Stomach smooth muscle (tissue), 2 donors: ENCODE measurements around the gene DPP4.
A peak's percentile ranks its signal among the peaks of the same experiment; 100 is the strongest.

Source experiments
- H3K27ac ChIP-seq: one replicate; pipeline ENCODE4 v1.7.0; 2013; ENCODE audit warnings: mild to moderate bottlenecking, low read length, inconsistent platforms
- H3K27me3 ChIP-seq, 2 donors: one replicate each; pipeline ENCODE4 v1.7.0; 2013; ENCODE audit warnings: low read length in 2 of 2; ENCODE audit not compliant: insufficient read depth in 2 of 2, control insufficient read depth in 1 of 2
- H3K36me3 ChIP-seq, 2 donors: one replicate each; pipeline ENCODE4 v1.7.0; 2013; ENCODE audit warnings: low read length in 2 of 2; ENCODE audit not compliant: control insufficient read depth in 2 of 2, insufficient read depth in 2 of 2
- H3K4me1 ChIP-seq: one replicate; pipeline ENCODE4 v1.7.0; 2013; ENCODE audit warnings: low read length; ENCODE audit not compliant: control insufficient read depth, insufficient read depth
- H3K4me3 ChIP-seq, 2 donors: one replicate each; pipeline ENCODE4 v1.7.0; 2013; ENCODE audit warnings: low read length in 2 of 2
- H3K9ac ChIP-seq, 2 donors: one replicate each; pipeline ENCODE4 v1.7.0; 2013; ENCODE audit warnings: low read length in 2 of 2, mild to moderate bottlenecking in 1 of 2
- H3K9me3 ChIP-seq, 2 donors: one replicate each; pipeline ENCODE4 v1.7.0; 2013; ENCODE audit warnings: low read length in 2 of 2; ENCODE audit not compliant: control insufficient read depth in 2 of 2
- donor health status: healthy.
- donor health status: Pancreatic carcinoma.

Gene DPP4

GRCh38 chr2:162073888-162074631 lies at the start of gene DPP4:
DPP4 (minus strand) TSS chr2:162074215; CDS start chr2:162073981, 234 bp downstream.
- Histone ChIP-seq H3K9ac (no peak within 1 kb of the TSS), H3K36me3 (no peaks in the 10 kb centered on the region), H3K4me1 (peaks cover 4% of the 10 kb centered on the region), H3K27me3 (peaks cover 14% of the 10 kb centered on the region in 2 donors), H3K9me3 (peaks cover 0 to 5% of the 10 kb centered on the region in 2 donors), H3K27ac (no peak within 1 kb of the TSS), H3K4me3 (peak within 1 kb of the TSS; percentile 41 to 66)

DNA sequence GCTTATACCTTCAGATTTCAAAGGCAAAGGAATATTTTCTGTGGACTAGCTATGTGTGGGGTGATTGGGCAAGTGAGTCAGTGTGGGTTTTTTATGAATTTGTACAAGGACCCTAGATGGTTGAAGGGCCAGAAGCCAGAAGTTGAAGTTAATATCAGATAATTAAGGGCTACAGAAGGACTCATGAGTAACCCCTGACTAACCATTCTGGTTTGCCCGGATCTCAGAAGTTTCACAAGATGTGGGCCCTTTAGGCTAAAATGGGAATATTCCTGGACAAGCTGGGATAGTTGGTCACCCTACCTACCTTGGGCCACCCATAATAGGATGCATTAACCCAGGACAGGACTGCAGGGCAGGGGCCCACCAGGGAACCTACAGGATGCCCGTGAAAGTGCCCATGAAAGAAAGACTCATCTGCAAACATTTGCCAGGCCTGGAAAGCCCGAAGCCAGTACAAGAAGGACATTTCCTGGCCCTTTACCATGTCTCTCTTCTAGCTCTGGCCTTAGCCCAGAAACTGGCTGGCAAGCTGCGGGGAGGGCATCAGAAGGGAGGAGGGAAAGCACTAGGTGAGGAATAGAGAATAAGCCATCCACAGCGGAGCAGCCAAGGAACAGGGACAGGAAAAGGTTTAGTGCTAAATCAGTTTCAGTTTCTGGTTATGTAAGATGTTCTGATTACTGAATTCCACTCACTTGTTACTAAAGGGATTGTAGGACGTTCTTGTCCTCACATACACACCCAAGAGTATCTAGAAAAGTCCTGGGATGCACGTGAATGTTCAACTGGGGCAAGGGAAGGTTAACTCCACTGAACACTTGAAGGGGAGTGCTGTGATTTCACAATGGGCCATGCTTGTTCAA lies 44.4 kb upstream of the DPP4 start:
- H3K36me3 ChIP-seq: no peaks in the 10 kb centered on the region
- H3K4me3 ChIP-seq: no peak overlapping the region
- H3K9me3 ChIP-seq: no peaks in the 10 kb centered on the region
- no peak overlapping the region for H3K9ac ChIP-seq
- H3K27me3 ChIP-seq: no peaks in the 10 kb centered on the region
- no peak overlapping the region for H3K27ac ChIP-seq
- H3K4me1 ChIP-seq: no peaks in the 10 kb centered on the region

DNA sequence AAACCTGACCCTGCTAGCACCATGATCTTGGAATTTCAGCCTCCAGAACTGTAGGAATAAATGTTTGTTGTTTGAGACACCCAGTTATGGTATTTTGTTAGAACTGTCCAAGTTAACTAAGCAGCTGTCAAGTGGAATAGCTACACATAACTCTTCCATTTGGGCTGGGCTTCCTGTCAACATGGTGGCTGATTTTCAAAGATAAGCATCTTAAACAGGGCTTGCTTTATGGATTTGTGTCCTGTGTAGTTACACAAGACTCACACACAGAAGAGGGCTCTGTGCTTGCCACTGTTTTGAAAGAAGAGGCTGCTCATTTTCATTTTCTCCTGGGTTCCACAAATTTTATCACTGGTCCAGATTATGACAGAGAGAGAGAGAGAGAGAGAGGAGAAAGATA lies 42.3 kb upstream of the DPP4 start:
- no peaks in the 10 kb centered on the region for H3K36me3 ChIP-seq
- no peaks in the 10 kb centered on the region for H3K9me3 ChIP-seq
- H3K9ac ChIP-seq: no peak overlapping the region
- no peak overlapping the region for H3K4me3 ChIP-seq
- H3K27me3 ChIP-seq: peaks cover 0 to 2% of the 10 kb centered on the region in 2 donors
- no peaks in the 10 kb centered on the region for H3K4me1 ChIP-seq
- no peak overlapping the region for H3K27ac ChIP-seq

GRCh38 chr2:162115076-162115475 lies 41.1 kb upstream of the DPP4 start:
- Histone ChIP-seq H3K36me3 (no peaks in the 10 kb centered on the region), H3K27me3 (peaks cover 0 to 2% of the 10 kb centered on the region in 2 donors), H3K9ac (no peak overlapping the region), H3K9me3 (no peaks in the 10 kb centered on the region), H3K27ac (no peak overlapping the region), H3K4me3 (no peak overlapping the region), H3K4me1 (no peaks in the 10 kb centered on the region)

- no peak overlapping the region for H3K4me3 ChIP-seq
- H3K27me3 ChIP-seq: peaks cover 0 to 2% of the 10 kb centered on the region in 2 donors
- H3K9ac ChIP-seq: no peak overlapping the region
- no peak overlapping the region for H3K27ac ChIP-seq
- no peaks in the 10 kb centered on the region for H3K4me1 ChIP-seq
- H3K36me3 ChIP-seq: no peaks in the 10 kb centered on the region
- no peaks in the 10 kb centered on the region for H3K9me3 ChIP-seq
Measured at GRCh38 chr2:162114271-162114670, 40.3 kb upstream of the DPP4 start.

GRCh38 chr2:162113776-162114168 lies 39.8 kb upstream of the DPP4 start:
- H3K9me3 ChIP-seq: no peaks in the 10 kb centered on the region
- no peak overlapping the region for H3K4me3 ChIP-seq
- H3K36me3 ChIP-seq: no peaks in the 10 kb centered on the region

DNA sequence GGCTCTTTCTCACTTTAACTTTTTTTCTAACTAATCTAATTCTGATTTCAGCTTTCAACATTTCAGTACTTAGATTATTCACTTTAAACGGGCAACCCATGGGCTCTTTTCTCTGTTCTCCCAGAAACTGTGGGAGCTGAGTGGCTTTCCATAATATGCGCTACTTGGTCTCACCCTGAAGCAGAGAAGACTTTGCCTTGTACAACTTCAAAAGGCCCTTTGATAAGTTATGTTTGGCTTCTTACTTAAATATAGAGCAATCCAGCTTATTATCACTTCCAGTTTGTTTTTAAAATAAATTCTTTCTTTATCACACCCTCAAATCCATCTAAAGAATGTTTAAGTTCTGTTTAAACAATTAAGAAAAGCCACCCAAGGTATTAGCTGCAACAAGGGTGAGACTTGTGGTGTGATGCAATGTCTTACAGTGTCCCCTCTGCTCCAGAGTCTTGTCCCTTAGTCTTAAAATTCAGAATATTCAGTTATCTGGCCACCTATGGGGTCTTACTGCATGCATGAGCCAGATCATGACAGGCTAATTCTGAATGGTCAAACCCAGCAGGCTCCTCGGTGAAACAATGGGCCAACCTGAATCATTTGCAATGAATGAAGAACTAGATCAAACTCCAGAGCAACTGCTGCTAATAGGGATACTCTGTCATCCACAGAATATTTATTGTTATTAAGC lies 39.2 kb upstream of the DPP4 start:
- Histone ChIP-seq H3K4me3 (no peak overlapping the region), H3K36me3 (no peaks in the 10 kb centered on the region), H3K4me1 (no peaks in the 10 kb centered on the region), H3K9ac (no peak overlapping the region), H3K9me3 (no peaks in the 10 kb centered on the region), H3K27ac (no peak overlapping the region), H3K27me3 (peaks cover 0 to 2% of the 10 kb centered on the region in 2 donors)

More at GRCh38 chr2:162113776-162114168, 39.8 kb upstream of the DPP4 start:
- Histone ChIP-seq H3K27me3 (peaks cover 0 to 2% of the 10 kb centered on the region in 2 donors), H3K4me1 (no peaks in the 10 kb centered on the region), H3K9ac (no peak overlapping the region), H3K27ac (no peak overlapping the region)

- no peaks in the 10 kb centered on the region for H3K36me3 ChIP-seq
- peaks cover 0 to 2% of the 10 kb centered on the region in 2 donors for H3K27me3 ChIP-seq
- H3K4me3 ChIP-seq: no peak overlapping the region
- no peaks in the 10 kb centered on the region for H3K9me3 ChIP-seq
- H3K4me1 ChIP-seq: no peaks in the 10 kb centered on the region
- no peak overlapping the region for H3K9ac ChIP-seq
- no peak overlapping the region for H3K27ac ChIP-seq
Measured at GRCh38 chr2:162111958-162112850, 38.2 kb upstream of the DPP4 start.

DNA sequence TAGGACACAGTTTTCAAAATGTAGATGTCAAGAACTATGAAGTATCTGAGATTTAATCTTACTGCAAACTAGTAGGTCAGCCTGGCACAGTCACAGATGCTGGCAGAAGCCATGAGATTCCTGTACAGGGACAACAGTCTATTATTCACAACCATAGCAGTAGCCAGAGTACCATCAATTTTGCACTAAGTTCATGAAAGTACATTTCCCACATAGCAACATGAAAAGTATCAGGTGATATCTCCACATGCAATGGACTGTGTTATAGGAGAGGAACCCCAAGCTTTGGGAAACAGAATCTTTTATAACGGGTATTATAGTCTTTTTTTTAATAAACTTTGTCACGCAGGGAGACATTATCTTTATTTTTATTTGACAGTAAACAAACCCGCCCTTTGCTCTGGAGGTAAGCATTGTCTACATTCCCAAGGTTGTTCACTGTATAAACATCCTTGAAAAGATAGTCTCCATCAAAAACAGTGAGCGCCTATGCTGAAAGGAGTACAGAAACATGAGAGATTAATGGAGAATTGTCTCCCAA lies 33.4 kb upstream of the DPP4 start:
- H3K36me3 ChIP-seq: no peaks in the 10 kb centered on the region
- H3K9ac ChIP-seq: no peak overlapping the region
- H3K9me3 ChIP-seq: no peaks in the 10 kb centered on the region
- H3K27me3 ChIP-seq: peaks cover 0 to 2% of the 10 kb centered on the region in 2 donors
- H3K27ac ChIP-seq: no peak overlapping the region
- no peak overlapping the region for H3K4me3 ChIP-seq
- no peaks in the 10 kb centered on the region for H3K4me1 ChIP-seq

DNA sequence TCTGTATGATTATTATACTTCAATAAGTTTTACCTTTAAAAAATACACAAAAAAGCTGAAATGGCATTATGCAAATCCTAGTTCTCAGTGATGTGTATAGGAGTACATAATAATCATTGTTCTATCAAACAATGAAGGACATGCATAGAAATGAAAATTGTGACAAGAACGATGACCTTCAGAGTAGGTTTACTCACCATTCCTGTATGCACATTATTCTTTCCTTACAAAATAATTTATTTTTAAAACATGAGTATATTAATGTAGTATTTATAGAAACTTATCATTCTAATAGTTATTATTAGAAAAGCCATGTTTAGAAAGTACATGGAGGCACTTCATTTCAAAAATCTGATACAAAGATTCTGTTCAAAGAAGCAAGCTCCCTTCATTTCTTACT lies 32.7 kb upstream of the DPP4 start:
- H3K4me1 ChIP-seq: no peaks in the 10 kb centered on the region
- no peak overlapping the region for H3K27ac ChIP-seq
- H3K36me3 ChIP-seq: no peaks in the 10 kb centered on the region

More for the DNA sequence above, 32.7 kb upstream of the DPP4 start:
- H3K4me3 ChIP-seq: no peak overlapping the region
- H3K9me3 ChIP-seq: no peaks in the 10 kb centered on the region
- peaks cover 0 to 1% of the 10 kb centered on the region in 2 donors for H3K27me3 ChIP-seq
- no peak overlapping the region for H3K9ac ChIP-seq
